Measurements from ENCODE around the gene UGT1A10. TPM values are rescaled to one million over a fixed set of nuclear protein-coding genes. Genes with fewer than 3 reads are reported as not detected.

UGT1A10 gene
- total RNA-seq, 1 experiment from 2014 or later, result not detected

- H3K27me3 ChIP-seq (replicated peaks; ENCODE audit: insufficient read depth, low read depth, low read length, poor library complexity), result no peaks in the 10 kb centered on the region
- intact Hi-C loops (cut with micrococcal nuclease; ENCODE audit: unreplicated experiment), result no loop called here
- CTCF ChIA-PET, result no interaction called here
- no TSS peak for BruUV-seq (replicated peaks)
- POLR2A ChIA-PET (ENCODE audit: low non-redundant PET), result no interaction called here
- H3K27ac ChIP-seq (ENCODE audit: low read depth, low read length, poor library complexity, severe bottlenecking), result no peak overlapping the region
- TF ChIP-seq EZH2 (IDR thresholded peaks at IDR 0.05; ENCODE audit: borderline replicate concordance, low read depth, low read length, poor library complexity, severe bottlenecking) (no peak), CTCF (conservative IDR thresholded peaks at IDR 0.05; ENCODE audit: low read depth, low read length) (no peak)
- H3K4me1 ChIP-seq (ENCODE audit: insufficient read depth, low read length, poor library complexity, severe bottlenecking), result peaks cover 16% of the 10 kb centered on the region
- H3K36me3 ChIP-seq (ENCODE audit: insufficient read depth, low read length, poor library complexity, severe bottlenecking), result no peaks in the 10 kb centered on the region
- peak; percentile 62 for DNase-seq (ENCODE audit: low spot score)
- peaks cover 5% of the 10 kb centered on the region for H3K9me3 ChIP-seq (ENCODE audit: low read depth, low read length, poor library complexity, severe bottlenecking)
- H3K4me3 ChIP-seq (ENCODE audit: low read depth, low read length, poor library complexity, severe bottlenecking), result no peak overlapping the region
These were observed 71.8 kb downstream of the UGT1A10 start for GRCh38 chr2:233707940-233708644.

DNA sequence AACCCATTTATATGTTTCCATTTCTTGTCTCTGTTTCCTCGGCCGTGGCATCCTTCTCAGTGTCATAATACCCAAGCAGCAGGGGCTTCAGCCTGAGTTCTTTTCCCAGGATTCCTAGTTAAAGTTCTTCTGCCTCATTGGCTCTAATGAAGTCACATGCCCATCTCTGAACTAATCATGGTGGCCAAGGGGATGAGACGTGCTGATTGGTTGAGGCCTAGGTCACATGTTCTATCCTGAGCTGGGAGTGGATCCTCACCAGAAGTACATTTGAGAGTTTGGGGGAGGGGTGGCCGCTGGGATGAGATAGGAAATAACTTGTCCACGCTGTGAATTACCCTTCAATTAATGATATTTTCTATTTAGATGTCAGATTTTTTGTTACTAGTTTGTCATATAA lies 72.7 kb downstream of the UGT1A10 start:
- DNase-seq (ENCODE audit: low spot score), result peak; percentile 25
- CTCF ChIA-PET, result no interaction called here
- no peak for TF ChIP-seq EZH2 (IDR thresholded peaks at IDR 0.05; ENCODE audit: borderline replicate concordance, low read depth, low read length, poor library complexity, severe bottlenecking)
- TF ChIP-seq CTCF (conservative IDR thresholded peaks at IDR 0.05; ENCODE audit: low read depth, low read length), result no peak
- H3K27me3 ChIP-seq (replicated peaks; ENCODE audit: insufficient read depth, low read depth, low read length, poor library complexity), result no peaks in the 10 kb centered on the region
- H3K36me3 ChIP-seq (ENCODE audit: insufficient read depth, low read length, poor library complexity, severe bottlenecking), result no peaks in the 10 kb centered on the region
- no TSS peak for BruUV-seq (replicated peaks)
- no peaks in the 10 kb centered on the region for H3K9me3 ChIP-seq (ENCODE audit: low read depth, low read length, poor library complexity, severe bottlenecking)
- no peak overlapping the region for H3K27ac ChIP-seq (ENCODE audit: low read depth, low read length, poor library complexity, severe bottlenecking)
- peaks cover 16% of the 10 kb centered on the region for H3K4me1 ChIP-seq (ENCODE audit: insufficient read depth, low read length, poor library complexity, severe bottlenecking)
- POLR2A ChIA-PET (ENCODE audit: low non-redundant PET), result no interaction called here
- H3K4me3 ChIP-seq (ENCODE audit: low read depth, low read length, poor library complexity, severe bottlenecking), result no peak overlapping the region
- intact Hi-C loops (cut with micrococcal nuclease; ENCODE audit: unreplicated experiment), result no loop called here

- intact Hi-C loops (cut with micrococcal nuclease; ENCODE audit: unreplicated experiment), result loop anchor here (1.0 kb wide), 1 partner anchor 262 kb away; no protein-coding TSS in a partner anchor
These were observed 75.2 kb downstream of the UGT1A10 start for GRCh38 chr2:233711312-233712008.

More at GRCh38 chr2:233711312-233712008, 75.2 kb downstream of the UGT1A10 start:
- Histone ChIP-seq H3K4me1 (ENCODE audit: insufficient read depth, low read length, poor library complexity, severe bottlenecking) (peaks cover 16% of the 10 kb centered on the region), H3K9me3 (ENCODE audit: low read depth, low read length, poor library complexity, severe bottlenecking) (no peaks in the 10 kb centered on the region), H3K4me3 (ENCODE audit: low read depth, low read length, poor library complexity, severe bottlenecking) (no peak overlapping the region), H3K36me3 (ENCODE audit: insufficient read depth, low read length, poor library complexity, severe bottlenecking) (no peaks in the 10 kb centered on the region), H3K27me3 (replicated peaks; ENCODE audit: insufficient read depth, low read depth, low read length, poor library complexity) (no peaks in the 10 kb centered on the region), H3K27ac (ENCODE audit: low read depth, low read length, poor library complexity, severe bottlenecking) (no peak overlapping the region)
- BruUV-seq (replicated peaks), result no TSS peak
- TF ChIP-seq CTCF (conservative IDR thresholded peaks at IDR 0.05; ENCODE audit: low read depth, low read length), result peak; percentile 98
- TF ChIP-seq EZH2 (IDR thresholded peaks at IDR 0.05; ENCODE audit: borderline replicate concordance, low read depth, low read length, poor library complexity, severe bottlenecking), result no peak
- ChIA-PET POLR2A (ENCODE audit: low non-redundant PET) (no interaction called here), CTCF (interaction anchor here (1.1 kb wide), 1 partner anchor 262 kb away, joined by 4 read pairs; no protein-coding TSS in a partner anchor)
- peak; percentile 90 for DNase-seq (ENCODE audit: low spot score)
